Superior temporal gyrus (tissue), 1 donor: ENCODE measurements around the gene SAMD8.
"Not testable (repeated sequence)": the region's sequence is repeated elsewhere in the genome, so short reads cannot be mapped to it uniquely, and the experiment has no call there.

Experiments used
- DNase-seq: peaks from one replicate; pipeline ENCODE4 v3.0.0-alpha.2; 2016; ENCODE audit errors: extremely low spot score

Gene SAMD8

DNA sequence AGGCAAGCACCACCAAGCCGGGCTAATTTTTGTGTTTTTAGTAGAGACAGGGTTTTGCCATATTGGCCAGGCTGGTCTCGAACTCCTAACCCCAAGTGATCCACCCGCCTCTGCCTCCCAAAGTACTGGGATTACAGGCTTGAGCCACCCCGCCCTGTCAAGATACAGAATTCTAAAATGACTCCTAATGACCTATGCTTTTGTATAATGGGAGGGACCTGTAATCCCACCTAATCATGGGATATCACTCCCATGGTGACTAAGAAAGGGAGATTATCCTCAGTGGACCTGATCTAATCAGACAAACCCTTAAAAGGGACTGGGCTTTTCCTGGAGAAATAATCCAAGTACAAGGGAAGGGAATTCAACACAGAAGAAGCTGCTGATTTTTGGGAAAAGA, 28.8 kb downstream of the SAMD8 start:
- no peak for DNase-seq

DNA sequence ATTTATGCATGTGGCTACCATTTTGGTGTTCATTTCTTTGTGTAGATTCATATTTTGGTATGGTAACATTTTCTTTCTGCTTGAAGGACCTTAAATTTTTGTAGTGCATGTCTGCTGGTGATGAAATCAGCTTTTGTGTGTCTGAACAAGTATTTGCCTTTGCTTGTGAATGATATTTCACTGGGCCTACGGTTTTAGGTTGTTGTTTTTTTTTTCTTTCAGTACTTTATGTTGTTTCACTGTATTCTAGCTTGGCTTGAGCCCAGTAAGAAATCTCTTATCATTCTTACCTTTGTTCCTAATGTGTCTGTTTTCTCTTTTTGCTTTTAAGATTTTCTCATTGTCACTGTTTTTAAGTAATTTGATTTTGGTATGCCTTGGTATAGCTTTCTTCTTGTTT, 31.9 kb downstream of the SAMD8 start:
- no peak for DNase-seq

GRCh38 chr10:75145590-75145989, 34.1 kb downstream of the SAMD8 start:
- no peak for DNase-seq

GRCh38 chr10:75146780-75147179, 35.3 kb downstream of the SAMD8 start:
- no peak for DNase-seq

- no peak for DNase-seq
Observed at GRCh38 chr10:75150656-75151055, 39.2 kb downstream of the SAMD8 start.

- peak; percentile 47 for DNase-seq
Observed at GRCh38 chr10:75159519-75159918, 48.1 kb downstream of the SAMD8 start.

- DNase-seq: no peak
Observed at GRCh38 chr10:75165684-75166622, 54.5 kb downstream of the SAMD8 start.

GRCh38 chr10:75166623-75166972, 55.1 kb downstream of the SAMD8 start:
- DNase-seq: no peak

DNA sequence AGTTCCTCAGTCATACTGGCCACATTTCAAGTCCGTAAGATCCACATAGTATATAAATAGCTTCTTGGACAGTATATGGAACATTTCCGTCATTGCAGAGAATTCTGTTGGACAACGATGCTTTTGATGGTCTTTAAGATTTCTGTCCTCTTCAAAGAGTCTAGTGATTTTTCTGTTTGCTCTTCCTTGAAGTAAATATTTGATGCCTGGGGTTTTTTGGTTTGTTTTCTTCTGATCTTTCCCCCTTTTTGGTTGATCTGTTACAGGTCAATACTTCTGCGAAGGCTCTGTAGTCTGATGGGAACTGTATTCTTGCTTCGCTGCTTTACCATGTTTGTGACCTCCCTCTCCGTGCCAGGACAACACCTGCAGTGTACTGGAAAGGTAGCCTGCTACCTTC, 56.8 kb downstream of the SAMD8 start:
- no peak for DNase-seq

DNA sequence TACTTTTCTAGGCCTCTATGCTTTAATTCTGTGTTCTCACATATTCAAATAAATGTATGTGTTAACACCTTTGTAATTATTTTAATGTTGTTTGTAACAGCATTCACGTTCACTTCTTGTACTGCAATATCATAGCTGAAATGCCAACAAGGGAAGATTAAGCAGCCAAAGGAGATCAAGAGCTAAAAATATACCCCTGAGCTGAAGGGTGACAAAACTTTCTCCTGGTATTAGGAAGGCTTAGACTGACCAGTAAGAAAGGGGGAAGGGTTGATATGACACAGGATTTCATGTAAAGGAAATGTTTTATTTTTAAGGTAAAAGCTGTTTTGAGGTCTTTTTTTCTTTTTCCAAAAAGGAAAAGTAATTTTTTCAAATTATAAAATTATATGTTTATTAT, 58.8 kb downstream of the SAMD8 start:
- no peak for DNase-seq

GRCh38 chr10:75175046-75175445, 63.6 kb downstream of the SAMD8 start:
- no peak for DNase-seq

- DNase-seq: no peak
Observed at GRCh38 chr10:75176046-75176445, 64.6 kb downstream of the SAMD8 start.

DNA sequence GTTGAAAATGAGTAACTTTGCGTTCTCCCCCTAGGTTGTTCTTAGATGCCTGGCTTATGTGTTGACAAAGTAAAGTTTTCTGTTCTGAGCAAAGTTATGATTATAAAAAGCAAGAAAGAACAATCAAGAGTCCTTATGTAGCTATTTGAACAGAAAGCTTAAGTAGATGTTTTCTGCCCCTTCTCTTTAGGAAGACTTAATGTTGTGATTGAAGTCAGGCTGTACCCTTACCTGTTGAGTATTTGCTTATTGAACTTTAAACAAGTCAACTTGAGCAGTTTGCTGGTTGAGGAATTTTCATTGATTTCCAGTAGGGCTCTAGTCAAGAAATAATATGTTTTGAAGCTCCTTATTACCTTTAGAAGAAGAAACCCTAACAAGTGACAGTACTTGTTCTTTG, 65.3 kb downstream of the SAMD8 start:
- DNase-seq: no peak

GRCh38 chr10:75179657-75180177, 68.3 kb downstream of the SAMD8 start:
- no peak for DNase-seq

DNA sequence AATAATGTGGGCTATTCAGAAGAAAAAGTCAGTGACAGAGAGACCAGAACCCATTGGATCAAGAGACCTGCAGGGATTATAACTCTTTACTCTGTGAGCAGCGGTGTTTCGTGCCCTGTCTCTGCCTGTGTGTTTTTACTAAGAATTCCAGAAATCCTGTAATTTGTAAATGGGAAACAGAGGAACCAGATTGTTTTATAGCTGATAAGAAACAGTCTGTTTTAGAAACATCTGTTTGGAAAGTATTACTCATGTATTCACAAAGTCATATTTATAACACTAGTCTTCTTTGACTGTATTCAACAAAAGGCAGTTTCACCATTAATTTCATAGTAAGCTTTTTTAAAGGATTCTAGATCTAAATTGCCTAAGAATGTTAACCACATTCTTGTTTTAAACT, 69.1 kb downstream of the SAMD8 start:
- DNase-seq: no peak

GRCh38 chr10:75181073-75181472, 69.6 kb downstream of the SAMD8 start:
- no peak for DNase-seq

- no peak for DNase-seq
Observed at GRCh38 chr10:75186310-75186709, 74.9 kb downstream of the SAMD8 start.

- DNase-seq: no peak
Observed at GRCh38 chr10:75187961-75188426, 76.5 kb downstream of the SAMD8 start.

DNA sequence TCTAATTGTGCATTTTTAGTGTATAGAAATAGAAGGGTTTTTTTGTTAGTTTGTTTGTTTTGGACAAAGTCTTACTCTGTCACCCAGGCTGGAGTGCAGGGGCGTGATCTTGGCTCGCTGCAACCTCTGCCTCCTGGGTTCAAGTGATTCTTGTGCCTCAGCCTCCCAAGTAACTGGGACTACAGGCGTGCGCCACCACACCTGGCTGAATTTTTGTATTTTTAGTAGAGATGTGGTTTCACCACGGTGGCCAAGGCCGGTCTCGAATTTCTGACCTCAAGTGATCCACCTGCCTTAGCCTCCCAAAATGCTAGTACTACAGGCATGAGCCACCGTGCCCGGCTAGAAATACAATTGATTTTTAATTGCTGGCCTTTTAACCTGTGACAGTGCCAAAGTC, 77.1 kb downstream of the SAMD8 start:
- not testable (repeated sequence) for DNase-seq

DNA sequence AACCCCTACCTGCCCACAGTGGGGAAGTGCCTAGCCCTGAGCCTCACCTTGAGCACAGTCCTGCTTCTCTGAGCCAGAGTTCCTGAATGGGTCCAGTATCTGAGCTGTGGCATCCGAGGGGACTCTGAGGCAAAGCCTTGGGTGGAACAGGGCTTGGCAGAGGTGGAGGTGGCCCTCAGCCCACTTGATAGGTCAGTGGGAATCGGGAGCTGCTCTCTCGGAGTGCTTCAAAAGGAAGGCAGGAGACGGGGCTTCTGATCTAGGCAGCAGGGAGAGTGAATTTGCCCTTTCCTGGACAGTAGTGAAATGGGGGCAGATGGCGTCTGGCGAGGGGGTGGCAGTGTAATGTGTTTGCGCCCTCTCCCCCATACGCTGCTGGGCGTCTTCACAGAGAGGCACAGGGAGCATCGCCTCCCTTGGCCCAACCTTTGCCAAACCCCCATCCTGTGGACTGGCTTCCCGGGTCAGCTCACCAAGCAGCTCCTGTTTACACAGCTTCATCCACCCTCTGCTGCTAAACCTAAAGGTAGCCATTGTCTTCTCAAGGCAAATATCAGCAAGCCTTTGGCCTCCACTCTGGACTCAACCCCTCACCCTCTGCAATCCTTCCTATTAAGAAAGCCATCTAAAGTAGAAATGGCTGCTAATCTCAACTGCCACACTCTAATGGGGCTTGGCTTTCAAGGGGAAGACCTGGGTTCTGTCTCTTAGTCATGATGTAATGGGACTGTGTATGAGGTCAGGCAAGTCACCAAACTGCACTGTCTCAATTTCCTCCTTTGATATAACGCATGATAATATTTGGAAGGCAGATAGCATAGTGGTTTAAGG, 78.0 kb downstream of the SAMD8 start:
- no peak for DNase-seq

DNA sequence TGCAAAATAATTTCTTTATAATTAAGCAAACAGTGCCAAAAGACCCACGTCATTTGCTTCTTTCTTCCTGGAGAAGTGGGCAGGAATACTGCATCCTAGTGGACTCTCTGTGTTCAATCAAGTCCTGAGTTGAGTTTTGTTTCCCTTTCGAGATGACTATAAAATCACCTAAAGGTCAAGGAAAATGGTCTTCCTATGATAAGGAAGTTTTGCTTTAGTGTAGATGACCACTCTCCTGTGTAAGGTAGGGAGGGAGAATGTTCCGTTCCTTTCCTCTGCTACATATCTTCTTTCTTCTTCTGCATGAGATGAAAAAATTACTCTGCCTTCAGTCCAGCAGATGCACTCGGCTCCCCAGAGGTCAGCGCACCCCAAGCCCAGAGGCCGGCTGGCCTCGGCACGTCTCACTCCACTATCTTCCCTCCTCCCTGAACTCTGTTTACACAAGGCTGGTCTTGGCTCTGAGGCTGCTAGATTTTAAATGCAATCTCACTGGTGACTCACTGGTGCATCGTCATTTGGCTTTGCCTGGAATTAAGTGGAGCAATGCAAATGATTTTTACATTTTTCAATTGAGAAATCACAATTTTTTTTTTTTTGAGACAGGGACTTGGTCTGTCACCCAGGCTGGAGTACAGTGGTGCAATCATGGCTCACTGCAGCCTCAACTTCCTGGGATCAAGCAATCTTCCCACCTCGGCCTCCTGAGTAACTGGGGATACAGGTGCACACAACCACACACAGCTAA, 80.5 kb downstream of the SAMD8 start:
- DNase-seq: no peak

GRCh38 chr10:75194625-75195024, 83.2 kb downstream of the SAMD8 start:
- not testable (repeated sequence) for DNase-seq
